ENCODE data around the gene TMEM168.

- no peak for TF ChIP-seq YY1 (IDR thresholded peaks at IDR 0.05; ENCODE audit: insufficient read depth, insufficient read length)
- TF ChIP-seq SUZ12 (IDR thresholded peaks at IDR 0.05; ENCODE audit: extremely low read depth, insufficient read depth, insufficient read length) = no peak
Observed at GRCh38 chr7:112781558-112781957, 8.6 kb downstream of the TMEM168 start.
